H54 (cell line): ENCODE measurements around the gene DAGLA.

Source experiments
- DNase-seq: peaks from one replicate; pipeline ENCODE4 v3.0.0; 2011; ENCODE audit warnings: low spot score, mixed read lengths; ENCODE audit not compliant: insufficient read length
- FAIRE-seq: peaks from 3 replicates; lab custom pipeline; 2011; peaks lifted over from hg19 to GRCh38; lab: Jason Lieb, UNC
- POLR2A ChIP-seq: IDR thresholded peaks from 2 replicates; pipeline ENCODE4 v1.6.1; 2011; ENCODE audit warnings: low read depth, mild to moderate bottlenecking, low read length

DAGLA gene

DNA sequence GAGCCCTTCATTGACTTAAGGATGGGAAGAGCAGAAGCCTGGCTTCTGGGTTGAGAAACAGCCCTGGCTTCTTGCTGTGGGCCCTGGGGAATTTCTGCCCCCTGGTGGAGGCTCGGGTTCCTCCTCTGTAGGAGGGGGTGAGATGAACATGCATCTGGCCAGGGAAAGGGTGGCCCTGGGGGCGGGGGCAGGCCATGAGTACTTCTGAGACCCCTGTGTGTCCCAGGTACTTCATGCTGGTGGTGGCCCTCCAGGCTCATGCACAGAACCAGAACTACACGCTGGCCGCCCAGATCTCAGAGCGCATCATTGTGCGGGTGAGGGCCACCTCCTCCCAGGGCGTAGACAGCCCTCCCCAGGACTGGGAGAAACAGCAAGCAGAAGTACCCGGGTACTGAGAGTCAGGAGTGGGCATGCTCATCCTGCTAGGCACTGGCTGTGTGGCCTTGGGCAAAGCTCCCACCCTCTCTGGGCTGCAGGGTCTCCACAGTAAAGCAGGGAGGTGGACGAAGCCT is 96.4 kb downstream of the DAGLA start:
- no peak for FAIRE-seq
- peak; percentile 93 for DNase-seq
- no peak for TF ChIP-seq POLR2A

DNA sequence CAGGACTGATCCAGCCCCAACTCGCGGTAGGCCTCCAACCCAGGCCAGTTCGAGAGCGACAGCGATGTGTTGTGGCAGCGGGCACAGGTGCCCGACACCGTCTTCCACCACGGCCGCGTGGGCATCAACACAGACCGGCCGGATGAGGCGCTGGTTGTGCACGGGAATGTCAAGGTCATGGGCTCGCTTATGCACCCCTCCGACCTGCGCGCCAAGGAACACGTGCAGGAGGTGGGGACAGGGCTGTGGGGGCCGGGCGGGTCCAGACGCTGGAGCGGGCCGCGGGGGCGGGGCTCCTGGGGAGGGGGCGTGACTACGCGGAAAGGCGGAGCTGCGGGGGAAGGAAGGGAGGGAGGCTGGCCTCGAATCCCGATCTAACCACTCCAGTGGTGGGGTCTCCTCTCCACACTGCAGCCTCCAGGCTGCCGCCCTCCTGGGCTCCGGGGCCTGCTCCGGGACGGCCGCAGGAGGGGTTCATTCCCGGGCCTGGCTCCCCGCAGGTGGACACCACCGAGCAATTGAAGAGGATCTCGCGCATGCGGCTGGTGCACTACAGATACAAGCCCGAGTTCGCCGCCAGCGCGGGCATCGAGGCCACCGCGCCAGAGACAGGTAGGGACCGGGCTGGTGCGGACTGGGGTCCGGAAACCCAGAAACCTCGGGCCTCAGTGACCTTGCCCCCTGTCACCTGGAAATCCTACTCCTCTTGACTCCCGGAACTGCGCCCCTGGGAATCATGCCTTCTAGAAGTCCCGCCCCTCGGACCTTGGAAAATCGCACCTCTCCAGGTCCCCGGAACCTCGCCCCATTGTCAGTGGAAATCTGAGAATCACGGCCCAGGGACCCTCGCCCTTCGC is 97.3 kb downstream of the DAGLA start:
- no peak for DNase-seq
- no peak for TF ChIP-seq POLR2A

DNA sequence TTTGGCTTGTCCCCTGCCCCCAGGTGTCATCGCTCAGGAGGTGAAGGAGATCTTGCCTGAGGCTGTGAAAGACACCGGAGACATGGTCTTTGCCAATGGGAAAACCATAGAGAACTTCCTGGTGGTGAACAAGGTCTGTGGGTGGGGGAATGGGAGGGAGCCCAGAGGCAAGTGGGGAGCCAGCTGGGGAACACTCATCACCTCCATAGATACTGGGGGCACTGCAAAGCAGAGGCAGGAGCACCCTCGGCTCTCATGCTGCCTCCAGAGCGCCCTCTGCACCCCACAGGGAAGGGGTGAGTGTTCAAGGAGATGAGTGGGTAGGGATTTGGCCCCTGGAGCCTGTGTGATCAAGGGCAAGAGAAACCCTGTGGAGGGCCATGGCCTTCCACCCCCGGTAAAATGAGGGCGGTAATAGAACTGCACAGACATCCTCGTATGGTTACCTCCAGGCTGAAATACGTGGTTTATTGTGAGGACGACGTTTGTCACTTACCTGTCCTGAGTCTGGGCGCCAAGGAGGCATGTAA is 98.2 kb downstream of the DAGLA start:
- TF ChIP-seq POLR2A = no peak
- FAIRE-seq (no peak), DNase-seq (no peak)

More for the DNA sequence above, 97.3 kb downstream of the DAGLA start:
- no peak for FAIRE-seq

DNA sequence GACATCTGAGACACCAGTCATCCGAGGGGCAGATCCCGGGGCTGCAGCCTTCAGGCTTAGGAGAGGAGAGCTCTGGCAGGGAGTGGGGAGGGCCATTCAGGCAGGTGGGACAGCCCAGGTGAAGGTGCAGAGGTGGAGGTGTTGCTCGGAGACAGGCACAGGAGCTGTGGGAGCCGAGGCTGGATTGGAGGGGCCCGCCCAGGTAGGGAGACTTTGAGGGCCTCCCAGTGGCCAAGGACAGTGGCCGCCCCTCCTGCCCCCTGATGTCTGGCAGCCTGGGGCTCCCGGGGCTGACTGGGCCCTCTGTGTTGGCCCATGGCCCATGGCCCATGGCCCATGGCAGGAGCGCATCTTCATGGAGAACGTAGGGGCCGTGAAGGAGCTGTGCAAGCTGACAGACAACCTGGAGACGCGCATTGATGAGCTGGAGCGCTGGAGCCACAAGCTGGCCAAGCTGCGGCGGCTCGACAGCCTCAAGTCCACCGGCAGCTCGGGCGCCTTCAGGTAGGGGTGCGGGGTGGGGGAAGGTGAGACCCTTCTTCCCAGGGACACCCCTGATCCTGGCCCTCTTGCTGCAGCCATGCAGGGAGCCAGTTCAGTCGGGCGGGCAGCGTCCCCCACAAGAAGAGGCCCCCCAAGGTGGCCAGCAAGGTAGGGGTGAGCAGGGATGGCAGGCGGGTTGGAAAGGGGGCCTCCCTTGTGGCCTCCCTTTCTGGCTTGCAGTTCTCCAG is 98.9 kb downstream of the DAGLA start:
- DNase-seq (no peak), FAIRE-seq (no peak)
- 0 out of 2 replicates have a peak, but pooled peaks have one; percentile 10 for TF ChIP-seq POLR2A

DNA sequence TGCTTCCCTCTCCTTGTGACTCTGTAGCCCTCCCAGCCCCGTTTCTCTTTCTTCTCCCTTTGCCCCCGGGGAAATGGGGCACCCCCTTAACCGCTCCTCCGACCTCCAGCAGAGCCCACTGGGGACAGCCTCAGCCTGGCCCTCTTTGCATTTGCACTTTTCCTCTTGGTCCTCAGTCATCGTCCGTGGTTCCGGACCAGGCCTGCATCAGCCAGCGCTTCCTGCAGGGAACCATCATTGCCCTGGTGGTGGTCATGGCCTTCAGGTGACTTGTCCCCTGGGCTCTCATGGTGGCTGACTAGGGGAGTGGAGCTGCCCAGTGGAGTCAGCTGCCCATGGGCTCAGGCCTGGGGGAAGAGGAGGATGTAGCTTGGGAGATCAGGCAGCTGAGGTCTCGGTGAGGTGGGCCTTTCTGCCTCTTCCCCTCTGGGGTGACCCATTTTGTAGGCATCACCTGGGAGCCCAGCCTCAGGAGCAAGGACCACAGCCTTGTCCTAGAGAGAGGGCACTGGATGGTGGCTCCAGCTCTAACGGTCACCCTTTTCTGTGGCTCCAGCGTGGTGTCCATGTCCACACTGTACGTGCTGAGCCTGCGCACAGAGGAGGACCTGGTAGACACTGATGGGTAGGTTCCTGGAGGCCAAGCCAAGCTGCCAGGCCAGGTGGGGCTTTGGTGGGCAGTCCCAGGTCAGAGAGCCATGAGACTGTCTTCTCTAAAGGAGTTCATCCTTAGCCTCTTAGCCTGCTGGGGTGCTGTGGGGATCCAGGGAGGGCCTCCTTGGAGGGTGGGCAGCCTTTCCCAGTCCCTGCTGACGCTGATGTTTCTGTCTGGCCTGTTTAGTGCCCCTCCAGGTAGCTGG is 99.7 kb downstream of the DAGLA start:
- DNase-seq (no peak), FAIRE-seq (no peak)
- no peak for TF ChIP-seq POLR2A

DNA sequence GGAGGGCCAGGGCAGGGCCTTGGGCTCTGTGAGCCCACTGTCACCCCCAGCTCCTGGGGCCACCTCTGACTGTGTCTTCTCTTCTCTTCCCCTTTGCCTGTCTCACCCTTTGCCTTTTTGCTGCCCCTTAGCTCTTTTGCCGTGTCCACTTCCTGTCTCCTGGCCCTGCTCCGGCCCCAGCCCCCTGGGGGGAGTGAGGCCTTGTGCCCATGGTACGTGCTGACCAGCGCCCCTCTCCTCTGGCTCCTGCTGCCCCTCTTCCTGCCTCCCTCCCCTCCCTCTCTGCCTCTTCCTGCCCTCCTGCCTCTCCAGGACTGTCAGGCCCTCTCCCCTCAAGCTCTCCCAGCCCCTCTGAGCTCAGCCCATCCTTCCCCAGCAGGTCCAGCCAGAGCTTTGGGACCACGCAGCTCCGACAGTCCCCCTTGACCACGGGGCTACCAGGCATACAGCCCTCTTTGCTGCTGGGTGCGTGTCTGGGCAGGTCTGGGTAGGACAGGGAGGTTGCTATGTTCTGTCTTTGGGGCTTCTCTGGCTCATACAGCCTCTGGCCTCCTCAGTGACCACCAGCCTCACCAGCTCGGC is 100.5 kb downstream of the DAGLA start:
- TF ChIP-seq POLR2A = no peak
- FAIRE-seq (no peak), DNase-seq (no peak)

DNA sequence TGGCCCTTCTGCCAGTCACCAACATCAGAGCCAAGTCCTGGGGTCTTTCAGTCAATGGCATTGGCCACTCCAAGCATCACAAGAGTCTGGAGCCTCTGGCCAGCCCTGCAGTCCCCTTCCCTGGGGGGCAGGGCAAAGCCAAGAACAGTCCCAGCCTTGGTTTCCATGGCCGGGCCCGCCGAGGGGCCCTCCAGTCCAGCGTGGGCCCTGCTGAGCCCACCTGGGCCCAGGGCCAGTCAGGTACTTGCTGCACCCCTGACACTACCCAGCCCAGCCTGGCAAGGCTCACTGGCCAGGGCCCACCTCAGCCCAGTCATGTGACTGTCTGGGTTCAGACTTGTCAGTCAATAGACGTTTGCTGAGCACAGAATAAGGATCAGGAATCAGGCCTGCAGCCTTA is 101.4 kb downstream of the DAGLA start:
- DNase-seq = no peak
- no peak for TF ChIP-seq POLR2A

DNA sequence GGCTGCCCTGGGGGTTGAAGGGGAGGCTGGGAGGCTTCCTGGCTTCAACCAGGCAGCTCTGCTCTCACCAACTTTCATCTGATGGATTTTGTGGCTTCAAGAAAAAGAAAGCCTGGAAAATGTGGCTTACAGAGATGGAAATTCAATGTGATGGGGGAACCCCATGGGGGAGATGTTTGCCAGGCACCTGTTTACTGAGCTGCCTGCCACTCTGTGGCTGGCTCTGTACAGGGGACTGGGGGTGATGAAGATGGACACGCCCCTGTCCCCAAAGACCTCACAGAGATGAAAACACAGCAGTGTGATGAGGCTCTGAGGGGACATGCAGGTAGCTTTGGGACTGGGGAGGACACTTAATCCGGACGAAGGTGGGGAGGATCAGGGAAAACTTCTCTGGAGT is 102.1 kb downstream of the DAGLA start:
- no peak for FAIRE-seq
- TF ChIP-seq POLR2A = no peak
- no peak for DNase-seq

More for the DNA sequence above, 101.4 kb downstream of the DAGLA start:
- FAIRE-seq = no peak

DNA sequence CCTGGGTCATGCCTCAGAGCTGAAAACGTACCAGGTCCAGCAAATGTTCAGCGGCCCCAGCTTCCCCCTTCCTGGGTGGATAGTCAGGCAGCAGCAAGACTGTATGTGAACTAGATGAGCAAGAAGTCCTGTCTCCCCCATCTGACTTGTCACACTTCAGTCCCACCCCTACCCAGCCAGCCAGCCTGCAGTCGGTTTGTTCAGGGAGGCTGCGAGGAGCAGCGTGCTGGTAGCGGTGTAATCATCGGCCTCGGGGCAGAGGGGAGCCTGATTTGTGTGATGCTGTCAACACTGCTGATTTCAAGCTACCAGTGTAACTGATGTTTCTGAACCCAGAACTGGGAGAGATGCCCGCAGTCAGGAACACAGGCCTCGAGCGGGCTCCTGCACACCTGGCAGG is 102.7 kb downstream of the DAGLA start:
- no peak for DNase-seq
- FAIRE-seq = no peak
- no peak for TF ChIP-seq POLR2A

DNA sequence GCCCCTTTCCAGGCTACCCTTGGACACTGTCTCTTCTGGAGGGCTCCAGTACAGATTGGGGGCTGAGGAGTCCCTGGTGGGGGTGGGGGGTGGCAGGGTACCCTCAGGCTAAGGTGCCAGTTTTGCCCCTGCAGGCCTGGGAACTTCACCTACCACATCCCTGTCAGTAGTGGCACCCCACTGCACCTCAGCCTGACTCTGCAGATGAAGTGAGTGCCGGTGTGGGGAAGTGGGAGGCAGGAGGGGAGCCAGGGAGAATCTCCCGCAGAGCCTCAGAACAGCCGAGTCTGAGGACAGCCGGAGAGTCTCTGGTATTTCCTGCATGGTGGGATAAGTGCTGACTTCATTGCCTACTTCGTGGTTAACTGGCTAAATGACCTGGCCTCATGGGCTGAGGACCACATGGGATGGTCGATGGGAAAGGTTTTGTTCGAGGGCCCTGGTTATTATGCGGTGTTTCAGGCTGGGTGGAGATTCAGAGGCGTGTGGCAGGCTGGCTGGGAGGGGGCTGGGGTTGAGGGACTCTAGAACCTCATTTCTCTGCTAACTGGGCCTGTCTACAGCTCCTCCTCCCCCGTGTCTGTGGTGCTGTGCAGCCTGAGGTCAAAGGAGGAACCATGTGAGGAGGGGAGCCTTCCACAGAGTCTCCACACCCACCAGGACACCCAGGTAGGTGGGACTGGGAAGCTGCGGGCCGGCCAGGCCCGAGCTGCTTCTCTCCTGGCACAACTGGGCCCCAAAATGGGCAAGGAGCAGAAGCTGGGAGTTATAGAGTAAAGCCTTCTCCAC is 103.7 kb downstream of the DAGLA start:
- DNase-seq = no peak
- no peak for FAIRE-seq
- no peak for TF ChIP-seq POLR2A

DNA sequence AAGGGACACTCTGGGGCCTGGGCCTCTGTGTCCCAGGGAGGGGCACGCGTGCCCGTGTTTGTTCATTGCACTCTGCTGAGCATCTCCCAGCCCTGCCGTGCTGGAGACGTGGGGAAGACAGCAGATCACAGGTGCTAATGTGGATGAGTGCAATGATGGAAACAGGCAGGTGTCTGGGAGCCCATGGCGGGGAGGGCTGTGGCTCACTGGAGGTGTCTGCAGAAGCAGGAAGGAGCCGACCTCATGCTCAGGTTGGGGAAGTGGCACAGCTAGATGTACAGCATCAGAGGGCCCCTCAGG is 104.3 kb downstream of the DAGLA start:
- FAIRE-seq = no peak
- no peak for TF ChIP-seq POLR2A
- no peak for DNase-seq

DNA sequence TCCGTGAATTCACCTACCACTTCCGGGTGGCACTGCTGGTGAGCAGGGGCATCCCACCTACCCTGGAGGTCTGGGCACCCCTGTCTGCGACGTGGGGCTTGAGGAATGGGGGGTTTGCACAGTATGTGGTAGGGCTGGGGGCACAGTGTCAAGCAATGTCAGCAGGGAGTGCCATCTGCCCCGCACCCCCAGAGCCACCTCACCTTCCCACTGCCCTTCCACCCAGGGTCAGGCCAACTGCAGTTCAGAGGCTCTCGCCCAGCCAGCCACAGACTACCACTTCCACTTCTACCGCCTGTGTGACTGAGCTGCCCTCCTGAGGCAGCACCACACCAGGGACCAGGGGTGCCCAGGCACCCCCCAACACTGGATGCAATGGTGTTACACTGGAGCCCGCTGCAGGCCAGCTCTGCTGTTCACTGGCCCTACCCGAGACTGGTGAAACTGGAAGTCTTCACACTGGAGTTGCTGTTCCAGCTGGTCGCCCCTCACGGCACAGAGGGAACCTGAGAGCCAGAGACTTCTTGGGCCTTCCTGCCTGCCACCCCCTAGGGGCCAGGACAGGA is 105.7 kb downstream of the DAGLA start:
- FAIRE-seq = no peak

More for the DNA sequence above, 105.7 kb downstream of the DAGLA start:
- TF ChIP-seq POLR2A = no peak
- no peak for DNase-seq
